Measurements from ENCODE around the gene HSPA6.
A peak's percentile ranks its signal among the peaks of the same experiment; 100 is the strongest.
"Not testable (repeated sequence)": the region's sequence is repeated elsewhere in the genome, so short reads cannot be mapped to it uniquely, and the experiment has no call there.

The HSPA6 gene

GRCh38 chr1:161538925-161539479 is 14.7 kb downstream of the HSPA6 start:
- DNase-seq = not testable (repeated sequence)

- peak; percentile 80 to 94 for DNase-seq
Measured at GRCh38 chr1:161539731-161540569, 15.6 kb downstream of the HSPA6 start.

- DNase-seq = peak in 1 of 2 experiments; percentile 34
Measured at GRCh38 chr1:161540570-161540960, 16.2 kb downstream of the HSPA6 start.

GRCh38 chr1:161542091-161542559 is 17.8 kb downstream of the HSPA6 start:
- DNase-seq = not testable (repeated sequence)

GRCh38 chr1:161543125-161543524 is 18.8 kb downstream of the HSPA6 start:
- DNase-seq = not testable (repeated sequence)

GRCh38 chr1:161545005-161545731 is 20.8 kb downstream of the HSPA6 start:
- not testable (repeated sequence) for DNase-seq

GRCh38 chr1:161547995-161548741 is 23.8 kb downstream of the HSPA6 start:
- DNase-seq = not testable (repeated sequence)

GRCh38 chr1:161548749-161549406 is 24.5 kb downstream of the HSPA6 start:
- DNase-seq = not testable (repeated sequence)

GRCh38 chr1:161549652-161550051 is 25.3 kb downstream of the HSPA6 start, which contains the start of gene FCGR3A:
Gene FCGR3A (minus strand): TSS chr1:161549818. CDS start chr1:161549736, 82 bp downstream.
- no peak for DNase-seq

- not testable (repeated sequence) for DNase-seq
Measured at GRCh38 chr1:161550942-161551341, 26.6 kb downstream of the HSPA6 start.

GRCh38 chr1:161553631-161554030 is 29.3 kb downstream of the HSPA6 start:
- DNase-seq = not testable (repeated sequence)

GRCh38 chr1:161554340-161554739 is 30.0 kb downstream of the HSPA6 start:
- DNase-seq = not testable (repeated sequence)

- DNase-seq = not testable (repeated sequence)
Measured at GRCh38 chr1:161554815-161555417, 30.6 kb downstream of the HSPA6 start.

GRCh38 chr1:161556143-161556542 is 31.8 kb downstream of the HSPA6 start:
- DNase-seq = not testable (repeated sequence)

GRCh38 chr1:161556990-161557389 is 32.6 kb downstream of the HSPA6 start:
- DNase-seq = not testable (repeated sequence)

GRCh38 chr1:161557506-161558450 is 33.4 kb downstream of the HSPA6 start:
- not testable (repeated sequence) for DNase-seq

- not testable (repeated sequence) for DNase-seq
Measured at GRCh38 chr1:161560960-161561715, 36.8 kb downstream of the HSPA6 start.

GRCh38 chr1:161562441-161562840 is 38.1 kb downstream of the HSPA6 start:
- not testable (repeated sequence) for DNase-seq

- not testable (repeated sequence) for DNase-seq
Measured at GRCh38 chr1:161563522-161563921, 39.2 kb downstream of the HSPA6 start.

All from NCI-H526 (cell line).